NCI-H2029 (cell line): ENCODE measurements around the gene TASL.
"Not testable (repeated sequence)": the region's sequence is repeated elsewhere in the genome, so short reads cannot be mapped to it uniquely, and the experiment has no call there.

ENCODE experiments used
- DNase-seq: peaks from one replicate; lab custom pipeline; 2025; lab: John Stamatoyannopoulos, UW

TASL gene

GRCh38 chrX:30577362-30577991, at the start of gene TASL:
Gene TASL (minus strand): TSS chrX:30577766. CDS start chrX:30560355, 17,411 bp downstream.
- DNase-seq: no peak

- no peak for DNase-seq
Observed at GRCh38 chrX:30626402-30626801, 48.8 kb upstream of the TASL start.

- no peak for DNase-seq
Observed at GRCh38 chrX:30622361-30622760, 44.8 kb upstream of the TASL start.

- DNase-seq: no peak
Observed at GRCh38 chrX:30620980-30621618, 43.5 kb upstream of the TASL start.

- no peak for DNase-seq
Observed at GRCh38 chrX:30620125-30620524, 42.6 kb upstream of the TASL start.

GRCh38 chrX:30618160-30618765, 40.7 kb upstream of the TASL start:
- DNase-seq: no peak

- DNase-seq: no peak
Observed at GRCh38 chrX:30615229-30615628, 37.7 kb upstream of the TASL start.

GRCh38 chrX:30613721-30614120, 36.2 kb upstream of the TASL start:
- DNase-seq: no peak

GRCh38 chrX:30612250-30612655, 34.7 kb upstream of the TASL start:
- DNase-seq: peak; percentile 41

GRCh38 chrX:30610026-30610425, 32.5 kb upstream of the TASL start:
- DNase-seq: no peak

- no peak for DNase-seq
Observed at GRCh38 chrX:30607155-30607554, 29.6 kb upstream of the TASL start.

GRCh38 chrX:30600269-30601176, 23.0 kb upstream of the TASL start:
- not testable (repeated sequence) for DNase-seq

GRCh38 chrX:30597216-30598012, 19.8 kb upstream of the TASL start:
- no peak for DNase-seq

- DNase-seq: no peak
Observed at GRCh38 chrX:30593440-30594200, 16.1 kb upstream of the TASL start.

- no peak for DNase-seq
Observed at GRCh38 chrX:30592831-30593230, 15.3 kb upstream of the TASL start.

- DNase-seq: no peak
Observed at GRCh38 chrX:30590368-30590767, 12.8 kb upstream of the TASL start.

- DNase-seq: no peak
Observed at GRCh38 chrX:30589146-30589888, 11.8 kb upstream of the TASL start.

GRCh38 chrX:30586516-30586915, 8.9 kb upstream of the TASL start:
- DNase-seq: no peak

- DNase-seq: no peak
Observed at GRCh38 chrX:30582664-30583063, 5.1 kb upstream of the TASL start.

- DNase-seq: no peak
Observed at GRCh38 chrX:30580641-30581040, 3.1 kb upstream of the TASL start.
